A673 (cell line): ENCODE data around the gene TMEM147.

Experiments used
- EZH2 ChIP-seq: fragments of 200-600 bp; sonication (generic); IDR thresholded peaks from 2 replicates; pipeline ENCODE4 v1.6.1; 2017; ENCODE audit warnings: borderline replicate concordance, low read depth, mild to moderate bottlenecking, mixed read lengths, antibody characterized with exemption, low read length; ENCODE audit not compliant: poor library complexity, severe bottlenecking
- TF ChIP-seq, protein P1 (sequence below): fragments of 300-800, 200-600 bp; sonication (generic); conservative IDR thresholded peaks from 2 replicates; pipeline ENCODE4 v1.5.1; 2017; ENCODE audit warnings: low read depth, mild to moderate bottlenecking, antibody characterized with exemption, low read length, moderate library complexity, mixed read lengths

DNA sequence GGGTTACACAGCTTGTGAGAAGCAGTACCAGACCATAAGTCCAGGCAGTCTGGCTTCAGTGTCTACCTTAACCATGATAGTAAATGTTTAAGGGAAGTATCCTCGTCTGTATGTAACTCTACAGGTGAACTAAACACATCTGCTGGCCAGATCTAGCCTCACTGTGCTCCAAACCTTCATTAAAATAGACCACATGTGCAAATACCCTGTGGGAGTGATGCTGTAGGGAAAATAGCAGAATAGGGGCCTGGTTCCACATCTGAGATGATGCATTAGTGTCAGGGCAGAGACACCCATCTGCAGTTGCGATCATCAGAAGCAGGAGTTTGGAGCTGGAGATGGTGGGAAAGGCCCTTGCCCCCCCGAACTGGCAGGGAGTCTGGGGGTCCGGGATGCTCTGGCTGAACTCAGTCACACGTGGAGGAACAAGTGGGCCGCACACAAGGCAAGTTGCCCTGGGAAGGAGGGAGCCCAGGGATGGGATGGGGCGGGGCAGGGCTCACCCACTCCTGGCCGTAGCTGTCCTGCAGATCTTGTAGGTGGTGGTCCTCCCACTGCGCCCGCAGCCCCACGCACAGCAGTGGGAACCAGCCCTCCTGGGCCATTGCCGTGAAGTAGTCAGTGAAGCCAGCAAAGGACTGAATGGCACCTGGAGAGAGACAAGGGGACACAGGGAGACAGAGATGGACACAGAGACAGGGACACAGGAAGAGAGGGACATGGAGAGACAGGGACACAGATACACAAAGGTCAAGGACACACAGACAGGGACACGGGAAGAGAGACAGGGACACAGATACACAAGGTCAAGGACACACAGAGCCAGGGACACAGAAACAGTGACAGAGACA, 7.3 kb downstream of the TMEM147 start:
- TF ChIP-seq, protein P1, sequence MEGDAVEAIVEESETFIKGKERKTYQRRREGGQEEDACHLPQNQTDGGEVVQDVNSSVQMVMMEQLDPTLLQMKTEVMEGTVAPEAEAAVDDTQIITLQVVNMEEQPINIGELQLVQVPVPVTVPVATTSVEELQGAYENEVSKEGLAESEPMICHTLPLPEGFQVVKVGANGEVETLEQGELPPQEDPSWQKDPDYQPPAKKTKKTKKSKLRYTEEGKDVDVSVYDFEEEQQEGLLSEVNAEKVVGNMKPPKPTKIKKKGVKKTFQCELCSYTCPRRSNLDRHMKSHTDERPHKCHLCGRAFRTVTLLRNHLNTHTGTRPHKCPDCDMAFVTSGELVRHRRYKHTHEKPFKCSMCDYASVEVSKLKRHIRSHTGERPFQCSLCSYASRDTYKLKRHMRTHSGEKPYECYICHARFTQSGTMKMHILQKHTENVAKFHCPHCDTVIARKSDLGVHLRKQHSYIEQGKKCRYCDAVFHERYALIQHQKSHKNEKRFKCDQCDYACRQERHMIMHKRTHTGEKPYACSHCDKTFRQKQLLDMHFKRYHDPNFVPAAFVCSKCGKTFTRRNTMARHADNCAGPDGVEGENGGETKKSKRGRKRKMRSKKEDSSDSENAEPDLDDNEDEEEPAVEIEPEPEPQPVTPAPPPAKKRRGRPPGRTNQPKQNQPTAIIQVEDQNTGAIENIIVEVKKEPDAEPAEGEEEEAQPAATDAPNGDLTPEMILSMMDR: no peak
- no peak for TF ChIP-seq EZH2
